Heart left ventricle (tissue), 16 donors: ENCODE results near the gene ITGA7. TPM values are rescaled to one million over a fixed set of nuclear protein-coding genes. Genes with fewer than 3 reads are reported as not detected.
A peak's percentile ranks its signal among the peaks of the same experiment; 100 is the strongest.

Source experiments
- ATAC-seq, 4 donors: fragments of 200-7000 bp; cut with Tn5 transposase; one replicate each; pipeline ENCODE4 v1.9.1; 2020 to 2022; ENCODE audit warnings: moderate library complexity in 4 of 4, mild to moderate bottlenecking in 3 of 4, moderate number of reproducible peaks in 1 of 4
- DNase-seq, 5 donors: peaks; one replicate each; pipeline ENCODE4 v3.0.0-alpha.2; 2020
- H3K27ac ChIP-seq, 12 donors: fragments of 200-600 bp; sonication (generic) in 4 of 12; one replicate each; pipeline versions ENCODE4 v1.5.0 to v1.8.0; 2016 to 2022; ENCODE audit warnings: mild to moderate bottlenecking in 2 of 12
- H3K27me3 ChIP-seq, 9 donors: fragments of 200-600 bp; sonication (generic) in 2 of 9; one replicate each; pipeline versions ENCODE4 v1.5.1 to v1.8.0; 2016 to 2022; ENCODE audit warnings: mild to moderate bottlenecking in 3 of 9
- H3K36me3 ChIP-seq, 9 donors: fragments of 200-600 bp; sonication (generic) in 2 of 9; one replicate each; pipeline versions ENCODE4 v1.5.0 to v1.8.0; 2018 to 2022; ENCODE audit warnings: mild to moderate bottlenecking in 2 of 9
- H3K4me1 ChIP-seq, 12 donors: fragments of 200-600 bp; sonication (generic) in 4 of 12; one replicate each; pipeline versions ENCODE4 v1.5.0 to v1.8.0; 2016 to 2022; ENCODE audit warnings: mild to moderate bottlenecking in 3 of 12
- H3K4me3 ChIP-seq, 12 donors: fragments of 200-600 bp; sonication (generic) in 4 of 12; one replicate each; pipeline versions ENCODE4 v1.5.0 to v1.8.0; 2017 to 2022; ENCODE audit warnings: mild to moderate bottlenecking in 9 of 12, moderate library complexity in 4 of 12
- H3K9me3 ChIP-seq, 12 donors: fragments of 200-600 bp; sonication (generic) in 4 of 12; one replicate each; pipeline versions ENCODE4 v1.5.0 to v1.8.0; 2016 to 2022; ENCODE audit warnings: mild to moderate bottlenecking in 1 of 12
- POLR2A ChIP-seq, 2 donors: fragments of 450-650 bp; IDR thresholded peaks; one replicate each; pipeline ENCODE4 v1.6.1; 2017; ENCODE audit warnings: antibody characterized with exemption in 2 of 2, mild to moderate bottlenecking in 2 of 2, moderate library complexity in 2 of 2
- whole genome bisulfite sequencing, 4 donors: extraction: QIAGEN DNeasy Blood & Tissue Kit in 2 of 4; methylation state at CpG; one replicate each; pipeline versions ENCODE4 v1.1.5 to v1.1.7; 2013 to 2018; 5-methylcytosine and 5-hydroxymethylcytosine counted together
- intact Hi-C, 10 donors: fragments of 100-400 bp; cut with DNase I; formaldehyde crosslinking; loops; one replicate each; pipeline versions ENCODE4 v1.11.1 to v1.14.2; 2022
- polyA plus RNA-seq, 2 donors: library from polyadenylated mRNA; stranded (reverse); fragments of 200-250 nt; gene quantifications; one replicate each; pipeline ENCODE4 v1.2.3, GENCODE V29; 2013
- total RNA-seq, 9 donors: library from RNA; depleted of rRNA in 2 of 9; stranded (reverse); fragments of >200 nt in 2 of 9; fragmentation: NEBNext Ultra II Directional in 3 of 9; extraction: Animal tissue kit (Norgen Biotek cat#: 25700) in 3 of 9; gene quantifications; one replicate each; pipeline versions ENCODE4 v1.1.0 to v1.2.4, GENCODE V29; 2016 to 2023
- TF ChIP-seq, protein P1 (sequence below), 12 donors: fragments of 200-600 bp; sonication (generic) in 4 of 12; IDR thresholded peaks; one replicate each; pipeline versions ENCODE4 v1.5.0 to v1.8.0; 2018 to 2022; ENCODE audit warnings: antibody characterized with exemption in 12 of 12, mild to moderate bottlenecking in 5 of 12
- donor health status: ischemic (EF 13 %, LVEDD 7.1; RV severe dilation, severe dysfunction).
- donor health status: healthy with polysubstance abuse.
- donor health status: DM: no; HTN: yes; CAD: no.
- donor health status: DM: no; HTN: no; CAD: no.
- donor health status: ischemic (EF 25% LVEDD 6.9; RV normal size, moderate dysfunction).
- donor health status: ischemic (EF 25% LVEDD 5.7; RV mildly dilated, moderate dysfunction).
- donor health status: healthy.
- donor health status: DM: yes; HTN: yes; CAD: no.
- donor health status: ischemic (EF 35%, LVEDD 5.7; RV mildly dilated, moderate dysfunction).
- donor health status: nonischemic (EF 11% LVEDD 7.7; RV severe dilation, severe dysfunction).
- donor health status: DM: yes; HTN: yes; CAD: no.
- donor health status: PGD.
- donor health status: ischemic (EF 29% LVEDD 5.4; RV normal size, mild dysfunction).
- donor health status: nonischemic (EF 23%, LVEDD 6.1; RV moderate dilation, normal function).

ITGA7 gene
- total and polyA plus RNA-seq, 11 donors, result 173 to 1,007 (median 573) TPM

DNA sequence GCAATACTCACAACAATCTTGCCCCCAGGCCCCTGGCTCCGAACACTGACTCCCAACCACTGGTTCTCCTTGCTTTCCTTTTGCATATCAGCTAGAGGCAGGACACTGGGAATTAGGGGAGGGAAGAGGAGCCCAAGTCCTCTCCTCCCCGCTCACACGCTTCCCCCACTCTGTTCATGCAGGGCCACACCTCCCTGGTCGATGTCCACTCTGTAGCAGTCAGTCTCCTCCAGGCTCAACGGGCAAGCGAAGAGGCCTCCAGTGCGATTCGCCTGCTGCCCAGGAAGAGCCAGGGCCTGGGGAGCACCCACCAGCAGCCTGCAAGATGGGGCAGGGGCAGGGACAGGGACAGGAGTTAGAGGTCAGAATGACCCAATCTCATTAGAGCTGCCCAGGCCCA, 4.8 kb downstream of the ITGA7 start:
- peak overlapping the region in 8 of 12 donors; percentile 9 to 87 (median 74) for H3K4me3 ChIP-seq
- H3K9me3 ChIP-seq, result no peaks in the 10 kb centered on the region
- peaks cover 4 to 77% (median 27%) of the 10 kb centered on the region in 12 donors for H3K4me1 ChIP-seq
- peaks cover 0 to 37% (median 3%) of the 10 kb centered on the region in 9 donors for H3K36me3 ChIP-seq
- H3K27ac ChIP-seq, result peak overlapping the region; percentile 65 to 99 (median 92)
- TF ChIP-seq POLR2A (IDR thresholded peaks at IDR 0.05), result no peak
- TF ChIP-seq, protein P1, sequence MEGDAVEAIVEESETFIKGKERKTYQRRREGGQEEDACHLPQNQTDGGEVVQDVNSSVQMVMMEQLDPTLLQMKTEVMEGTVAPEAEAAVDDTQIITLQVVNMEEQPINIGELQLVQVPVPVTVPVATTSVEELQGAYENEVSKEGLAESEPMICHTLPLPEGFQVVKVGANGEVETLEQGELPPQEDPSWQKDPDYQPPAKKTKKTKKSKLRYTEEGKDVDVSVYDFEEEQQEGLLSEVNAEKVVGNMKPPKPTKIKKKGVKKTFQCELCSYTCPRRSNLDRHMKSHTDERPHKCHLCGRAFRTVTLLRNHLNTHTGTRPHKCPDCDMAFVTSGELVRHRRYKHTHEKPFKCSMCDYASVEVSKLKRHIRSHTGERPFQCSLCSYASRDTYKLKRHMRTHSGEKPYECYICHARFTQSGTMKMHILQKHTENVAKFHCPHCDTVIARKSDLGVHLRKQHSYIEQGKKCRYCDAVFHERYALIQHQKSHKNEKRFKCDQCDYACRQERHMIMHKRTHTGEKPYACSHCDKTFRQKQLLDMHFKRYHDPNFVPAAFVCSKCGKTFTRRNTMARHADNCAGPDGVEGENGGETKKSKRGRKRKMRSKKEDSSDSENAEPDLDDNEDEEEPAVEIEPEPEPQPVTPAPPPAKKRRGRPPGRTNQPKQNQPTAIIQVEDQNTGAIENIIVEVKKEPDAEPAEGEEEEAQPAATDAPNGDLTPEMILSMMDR (IDR thresholded peaks at IDR 0.05), result no peak
- peak in 2 of 5 donors; percentile 27 to 33 for DNase-seq
- no peaks in the 10 kb centered on the region for H3K27me3 ChIP-seq
- peak in 1 of 4 donors; percentile 0 for ATAC-seq
- 29 to 72% (median 67%) methylated on average over 8 of the region's 8 CpGs for WGBS, 4 donors
- intact Hi-C loops, result loop anchor here in 1 of 10 donors (5.0 kb wide), 1 partner anchor 46 kb away; no protein-coding TSS in a partner anchor

DNA sequence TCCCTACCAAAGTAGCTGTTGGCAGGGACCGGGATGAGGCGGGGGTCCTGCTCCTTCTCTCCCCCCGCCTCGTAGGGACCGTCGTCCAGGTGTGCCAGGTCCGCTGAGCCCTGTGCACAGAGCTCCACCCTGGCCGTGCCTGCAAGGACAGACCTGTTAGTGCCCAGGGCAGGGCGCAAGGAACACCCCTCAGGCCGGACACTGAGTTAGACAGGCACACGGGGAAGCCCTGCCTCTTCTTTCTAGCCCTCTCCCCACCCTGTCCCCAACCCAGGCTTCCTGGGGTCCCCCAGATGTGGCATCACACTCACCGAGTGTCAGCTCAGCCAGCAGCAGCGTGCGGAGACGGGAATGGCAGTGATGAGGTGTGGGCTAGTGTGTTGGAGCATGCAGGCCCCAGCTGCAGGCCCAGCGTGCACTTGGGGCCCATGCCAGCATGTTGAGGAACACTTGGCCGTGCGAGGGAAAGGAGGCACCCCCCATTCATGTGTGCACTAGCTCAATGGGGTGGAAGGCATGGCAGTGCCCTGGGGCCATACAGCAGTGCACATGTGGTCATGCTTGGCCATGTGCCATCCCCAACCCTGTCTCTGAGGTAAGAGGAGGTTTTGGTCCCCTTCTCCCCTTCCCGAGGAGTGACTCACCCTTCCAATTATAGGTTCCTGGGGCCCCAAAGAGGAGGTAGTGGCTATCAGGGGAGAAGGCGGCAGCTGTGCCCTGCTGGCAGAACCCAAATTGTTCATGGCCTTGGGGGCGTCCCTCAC, 7.3 kb downstream of the ITGA7 start:
- Histone ChIP-seq H3K4me1 (peaks cover 0 to 61% (median 27%) of the 10 kb centered on the region in 12 donors), H3K27me3 (no peaks in the 10 kb centered on the region), H3K27ac (peak overlapping the region in 10 of 12 donors; percentile 6 to 99 (median 46)), H3K9me3 (no peaks in the 10 kb centered on the region), H3K4me3 (no peak overlapping the region), H3K36me3 (peaks cover 0 to 61% (median 24%) of the 10 kb centered on the region in 9 donors)
- peak; percentile 7 to 34 (median 30) for ATAC-seq
- 59 to 71% (median 67%) methylated on average over 19 to 21 of the region's 21 CpGs for WGBS, 4 donors
- intact Hi-C loops, result loop anchor here in 1 of 10 donors (5.0 kb wide), 1 partner anchor 43 kb away; no protein-coding TSS in a partner anchor
- peak in 3 of 5 donors; percentile 51 to 74 (median 67) for DNase-seq
- no peak for TF ChIP-seq POLR2A (IDR thresholded peaks at IDR 0.05)
- TF ChIP-seq, protein P1 (IDR thresholded peaks at IDR 0.05), result no peak

- peaks cover 0 to 70% (median 33%) of the 10 kb centered on the region in 9 donors for H3K36me3 ChIP-seq
- ATAC-seq (no peak), DNase-seq (no peak)
- no peak overlapping the region for H3K4me3 ChIP-seq
- intact Hi-C loops, result loop anchor here in 1 of 10 donors (5.0 kb wide), 1 partner anchor 42 kb away; no protein-coding TSS in a partner anchor
- H3K27ac ChIP-seq, result peak overlapping the region in 8 of 12 donors; percentile 1 to 99 (median 46)
- no peaks in the 10 kb centered on the region for H3K27me3 ChIP-seq
- H3K9me3 ChIP-seq, result no peaks in the 10 kb centered on the region
- H3K4me1 ChIP-seq, result peaks cover 0 to 55% (median 25%) of the 10 kb centered on the region in 12 donors
- TF ChIP-seq, protein P1 (IDR thresholded peaks at IDR 0.05), result no peak
- no peak for TF ChIP-seq POLR2A (IDR thresholded peaks at IDR 0.05)
- 66 to 85% (median 72%) methylated on average over 5 of the region's 5 CpGs for WGBS, 4 donors
Measured at GRCh38 chr12:55699471-55700055, 8.1 kb downstream of the ITGA7 start.

DNA sequence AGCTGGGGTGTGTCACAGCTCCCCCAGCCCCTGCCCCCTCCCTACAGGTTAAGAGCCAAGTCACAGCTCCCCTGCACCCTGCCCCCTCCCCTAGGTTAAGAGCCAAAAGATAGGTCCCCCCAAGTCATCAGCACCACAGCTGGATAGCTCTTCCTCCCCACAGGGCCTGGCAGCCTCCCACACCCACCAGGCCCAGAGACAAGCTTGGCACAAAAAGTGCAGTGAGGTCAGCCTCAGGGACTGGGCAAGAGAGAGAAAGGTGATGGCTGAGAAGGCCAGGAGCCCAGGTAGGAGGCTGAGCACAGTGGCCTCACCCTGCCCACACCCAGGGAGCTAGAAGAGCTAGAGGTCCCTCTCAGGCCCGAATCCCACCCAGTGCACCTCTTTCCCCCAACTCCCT, 8.7 kb downstream of the ITGA7 start:
- Histone ChIP-seq H3K4me3 (no peak overlapping the region), H3K9me3 (no peaks in the 10 kb centered on the region), H3K4me1 (peaks cover 0 to 49% (median 24%) of the 10 kb centered on the region in 12 donors), H3K27me3 (no peaks in the 10 kb centered on the region), H3K27ac (peak overlapping the region in 6 of 12 donors; percentile 1 to 99 (median 36)), H3K36me3 (peaks cover 0 to 76% (median 39%) of the 10 kb centered on the region in 9 donors)
- intact Hi-C loops, result no loop called here
- DNase-seq (no peak), ATAC-seq (no peak)
- 75 to 92% (median 83%) methylated on average over 1 of the region's 1 CpG for WGBS, 4 donors
- TF ChIP-seq POLR2A (IDR thresholded peaks at IDR 0.05), result no peak
- TF ChIP-seq, protein P1 (IDR thresholded peaks at IDR 0.05), result no peak
